ENCODE measurements around the gene TGFB1I1. TPM values are rescaled to one million over a fixed set of nuclear protein-coding genes. Genes with fewer than 3 reads are reported as not detected.

Gene TGFB1I1
- total and polyA plus RNA-seq, 2 of the 4 experiments (the other 2 are of a cell fraction), result 24.9 to 128 TPM

GRCh38 chr16:31489616-31490584, 17.9 kb downstream of the TGFB1I1 start:
- H2AFZ ChIP-seq (replicated peaks; ENCODE audit: low read length, poor library complexity), result no peak overlapping the region
- intact Hi-C loops (cut with micrococcal nuclease) (no loop called here), in situ Hi-C loops (cut with MboI; ENCODE audit: low sequenced_read_pairs) (no loop called here), dilution Hi-C loops (cut with HindIII; ENCODE audit: low sequenced_read_pairs, unreplicated experiment) (no loop called here)
- no peak overlapping the region for H4K91ac ChIP-seq (ENCODE audit: insufficient read depth, low read depth, low read length)
- no peak overlapping the region for H3K4me3 ChIP-seq (ENCODE audit: insufficient read depth, low read depth, low read length)
- H3K27ac ChIP-seq (ENCODE audit: insufficient read depth, low read length), result no peak overlapping the region
- 100% methylated on average over 2 of the region's 22 CpGs; no CpG with 5 or more reads in 1 of the 2 experiments for WGBS, 2 experiments (ENCODE audit: extremely low coverage in 2 of 2, insufficient read length in 1 of 2)
- ChIA-PET CTCF (interaction anchor here (0.7 kb wide), 1 partner anchor 37 kb away, joined by 3 read pairs; no protein-coding TSS in a partner anchor), POLR2A (ENCODE audit: unreplicated experiment) (interaction anchor here (0.6 kb wide), 1 partner anchor 11 kb away, joined by 3 read pairs; no protein-coding TSS in a partner anchor)
- H3K9me1 ChIP-seq (ENCODE audit: insufficient read depth, low read length), result no peaks in the 10 kb centered on the region; the same call in 1 of the 2 replicates
- TF ChIP-seq MAFK (IDR thresholded peaks at IDR 0.05; ENCODE audit: low read depth, low read length) (no peak), BHLHE40 (IDR thresholded peaks at IDR 0.05; ENCODE audit: low read depth, low read length) (no peak)
- no peak overlapping the region for H3K9ac ChIP-seq (ENCODE audit: low read depth, low read length)
- no peak overlapping the region for H3K23ac ChIP-seq (ENCODE audit: low read depth, low read length)
- H3K27me3 ChIP-seq (ENCODE audit: control insufficient read depth, insufficient read depth, low read length), result peaks cover 5% of the 10 kb centered on the region; the same call in 1 of the 2 replicates
- H2BK15ac ChIP-seq (ENCODE audit: low read depth, low read length), result no peak overlapping the region
- H3K14ac ChIP-seq (replicated peaks; ENCODE audit: low read depth, low read length), result no peak overlapping the region
- no peak overlapping the region for H2BK20ac ChIP-seq (ENCODE audit: low read depth, low read length)
- no peak overlapping the region for H3K56ac ChIP-seq (ENCODE audit: extremely low read depth, insufficient read depth, low read length)
- H3K36me3 ChIP-seq (ENCODE audit: control insufficient read depth, insufficient read depth, low read length), result peaks cover 38% of the 10 kb centered on the region
- H4K20me1 ChIP-seq (ENCODE audit: insufficient read depth, low read length), result peaks cover 3% of the 10 kb centered on the region; the same call in 1 of the 2 replicates
- H4K5ac ChIP-seq (ENCODE audit: low read depth, low read length), result no peak overlapping the region
- no peak overlapping the region for H3K4me2 ChIP-seq (ENCODE audit: low read depth, low read length)
- H2BK5ac ChIP-seq (ENCODE audit: low read depth, low read length, poor library complexity, severe bottlenecking), result no peak overlapping the region
- H3K4ac ChIP-seq (ENCODE audit: low read depth, low read length), result no peak overlapping the region
- BruUV-seq (replicated peaks), result TSS peak; percentile 73
- H2AK5ac ChIP-seq (ENCODE audit: low read depth, low read length), result no peak overlapping the region
- DNase-seq (no peak), ATAC-seq (ENCODE audit: low read depth) (no peak)
- H4K8ac ChIP-seq (ENCODE audit: low read depth in 2 of 2, low read length in 2 of 2), result no peak overlapping the region
- peak overlapping the region; percentile 20 for H2AK9ac ChIP-seq (replicated peaks; ENCODE audit: low read depth, low read length, poor library complexity)
- H3K4me1 ChIP-seq (ENCODE audit: control insufficient read depth, insufficient read depth, low read length), result peaks cover 6% of the 10 kb centered on the region; the same call in 1 of the 2 replicates
- no peak overlapping the region for H3K18ac ChIP-seq (ENCODE audit: low read depth, low read length)
- no peaks in the 10 kb centered on the region for H3K79me1 ChIP-seq (ENCODE audit: low read depth in 1 of 2, low read length in 2 of 2)
- H3K9me3 ChIP-seq (ENCODE audit: control insufficient read depth, insufficient read depth, low read length), result no peaks in the 10 kb centered on the region
- H2BK120ac ChIP-seq (ENCODE audit: low read depth, low read length), result no peak overlapping the region
